ES-I3 (cell line): Measurements from ENCODE around the gene HIPK1.
"Not testable (repeated sequence)": the region's sequence is repeated elsewhere in the genome, so short reads cannot be mapped to it uniquely, and the experiment has no call there.

Experiments used
- H3K36me3 ChIP-seq: 2 replicates; pipeline ENCODE4 v1.6.1; 2013; ENCODE audit warnings: mild to moderate bottlenecking, low read length, control low read depth, moderate library complexity; ENCODE audit not compliant: insufficient read depth
- H3K4me1 ChIP-seq: 2 replicates; pipeline ENCODE4 v1.6.1; 2013; ENCODE audit warnings: mild to moderate bottlenecking, control low read depth, low read length; ENCODE audit not compliant: insufficient read depth
- H3K9ac ChIP-seq: 2 replicates; pipeline ENCODE4 v1.6.1; 2013; ENCODE audit warnings: low read depth, mild to moderate bottlenecking, low read length, moderate library complexity
- H3K9me3 ChIP-seq: 2 replicates; pipeline ENCODE4 v1.6.1; 2013; ENCODE audit warnings: mild to moderate bottlenecking, low read length, moderate library complexity; ENCODE audit not compliant: control insufficient read depth, insufficient read depth

HIPK1 gene

GRCh38 chr1:113990961-113991360, 61.8 kb downstream of the HIPK1 start:
- Histone ChIP-seq H3K36me3 (no peaks in the 10 kb centered on the region), H3K9me3 (peaks cover 3% of the 10 kb centered on the region; the same call in 1 of the 2 replicates), H3K9ac (no peak overlapping the region), H3K4me1 (no peaks in the 10 kb centered on the region)

- no peaks in the 10 kb centered on the region for H3K36me3 ChIP-seq
- H3K4me1 ChIP-seq: no peaks in the 10 kb centered on the region
- peaks cover 3% of the 10 kb centered on the region; the same call in 1 of the 2 replicates for H3K9me3 ChIP-seq
- H3K9ac ChIP-seq: no peak overlapping the region
Measured at GRCh38 chr1:113991467-113991997, 62.4 kb downstream of the HIPK1 start.

GRCh38 chr1:113993072-113993471, 63.9 kb downstream of the HIPK1 start:
- Histone ChIP-seq H3K9me3 (no peaks in the 10 kb centered on the region), H3K36me3 (no peaks in the 10 kb centered on the region), H3K9ac (no peak overlapping the region), H3K4me1 (no peaks in the 10 kb centered on the region)

GRCh38 chr1:113993766-113994165, 64.6 kb downstream of the HIPK1 start:
- Histone ChIP-seq H3K9ac (no peak overlapping the region), H3K9me3 (no peaks in the 10 kb centered on the region), H3K36me3 (no peaks in the 10 kb centered on the region), H3K4me1 (no peaks in the 10 kb centered on the region)

GRCh38 chr1:113995382-113995781, 66.3 kb downstream of the HIPK1 start:
- Histone ChIP-seq H3K9me3 (no peaks in the 10 kb centered on the region), H3K36me3 (no peaks in the 10 kb centered on the region), H3K9ac (no peak overlapping the region), H3K4me1 (peaks cover 3% of the 10 kb centered on the region; the same call in 1 of the 2 replicates)

- Histone ChIP-seq H3K4me1 (peaks cover 14% of the 10 kb centered on the region), H3K9me3 (no peaks in the 10 kb centered on the region), H3K36me3 (no peaks in the 10 kb centered on the region), H3K9ac (no peak overlapping the region)
Measured at GRCh38 chr1:113998361-113998760, 69.2 kb downstream of the HIPK1 start.

- Histone ChIP-seq H3K36me3 (no peaks in the 10 kb centered on the region), H3K9ac (no peak overlapping the region), H3K4me1 (peaks cover 14% of the 10 kb centered on the region), H3K9me3 (no peaks in the 10 kb centered on the region)
Measured at GRCh38 chr1:113999233-113999632, 70.1 kb downstream of the HIPK1 start.

GRCh38 chr1:113999799-114000198, 70.7 kb downstream of the HIPK1 start:
- H3K9me3 ChIP-seq: no peaks in the 10 kb centered on the region
- no peaks in the 10 kb centered on the region for H3K36me3 ChIP-seq
- no peak overlapping the region for H3K9ac ChIP-seq
- H3K4me1 ChIP-seq: peaks cover 14% of the 10 kb centered on the region

- Histone ChIP-seq H3K36me3 (no peaks in the 10 kb centered on the region), H3K9ac (no peak overlapping the region), H3K4me1 (peaks cover 14% of the 10 kb centered on the region), H3K9me3 (0 out of 2 replicates have a peak, but pooled peaks cover 3% of the 10 kb centered on the region)
Measured at GRCh38 chr1:114000406-114000805, 71.3 kb downstream of the HIPK1 start.

- no peak overlapping the region; the same call in 1 of the 2 replicates for H3K9ac ChIP-seq
- H3K36me3 ChIP-seq: no peaks in the 10 kb centered on the region
- 0 out of 2 replicates have a peak, but pooled peaks cover 3% of the 10 kb centered on the region for H3K9me3 ChIP-seq
- H3K4me1 ChIP-seq: peaks cover 14% of the 10 kb centered on the region
Measured at GRCh38 chr1:114002492-114003239, 73.5 kb downstream of the HIPK1 start.

GRCh38 chr1:114003431-114003830, 74.3 kb downstream of the HIPK1 start:
- Histone ChIP-seq H3K9me3 (0 out of 2 replicates have a peak, but pooled peaks cover 3% of the 10 kb centered on the region), H3K36me3 (no peaks in the 10 kb centered on the region), H3K9ac (no peak overlapping the region), H3K4me1 (peaks cover 18% of the 10 kb centered on the region)

GRCh38 chr1:114006825-114007224, 77.7 kb downstream of the HIPK1 start:
- H3K4me1 ChIP-seq: peaks cover 18% of the 10 kb centered on the region
- not testable (repeated sequence) for H3K36me3 ChIP-seq, H3K9ac ChIP-seq, H3K9me3 ChIP-seq

- 0 out of 2 replicates have a peak, but pooled peaks cover 3% of the 10 kb centered on the region for H3K9me3 ChIP-seq
- H3K4me1 ChIP-seq: peaks cover 7% of the 10 kb centered on the region; the same call in 1 of the 2 replicates
- no peak overlapping the region for H3K9ac ChIP-seq
- H3K36me3 ChIP-seq: no peaks in the 10 kb centered on the region
Measured at GRCh38 chr1:114008480-114008941, 79.4 kb downstream of the HIPK1 start.

GRCh38 chr1:114008993-114009392, 79.9 kb downstream of the HIPK1 start:
- Histone ChIP-seq H3K9ac (no peak overlapping the region), H3K9me3 (0 out of 2 replicates have a peak, but pooled peaks cover 3% of the 10 kb centered on the region), H3K4me1 (peaks cover 7% of the 10 kb centered on the region; the same call in 1 of the 2 replicates), H3K36me3 (no peaks in the 10 kb centered on the region)

GRCh38 chr1:114009393-114009792, 80.3 kb downstream of the HIPK1 start:
- Histone ChIP-seq H3K9ac (no peak overlapping the region), H3K36me3 (no peaks in the 10 kb centered on the region), H3K4me1 (peaks cover 7% of the 10 kb centered on the region; the same call in 1 of the 2 replicates), H3K9me3 (0 out of 2 replicates have a peak, but pooled peaks cover 3% of the 10 kb centered on the region)
